ENCODE results near the gene TBX5.

DNA sequence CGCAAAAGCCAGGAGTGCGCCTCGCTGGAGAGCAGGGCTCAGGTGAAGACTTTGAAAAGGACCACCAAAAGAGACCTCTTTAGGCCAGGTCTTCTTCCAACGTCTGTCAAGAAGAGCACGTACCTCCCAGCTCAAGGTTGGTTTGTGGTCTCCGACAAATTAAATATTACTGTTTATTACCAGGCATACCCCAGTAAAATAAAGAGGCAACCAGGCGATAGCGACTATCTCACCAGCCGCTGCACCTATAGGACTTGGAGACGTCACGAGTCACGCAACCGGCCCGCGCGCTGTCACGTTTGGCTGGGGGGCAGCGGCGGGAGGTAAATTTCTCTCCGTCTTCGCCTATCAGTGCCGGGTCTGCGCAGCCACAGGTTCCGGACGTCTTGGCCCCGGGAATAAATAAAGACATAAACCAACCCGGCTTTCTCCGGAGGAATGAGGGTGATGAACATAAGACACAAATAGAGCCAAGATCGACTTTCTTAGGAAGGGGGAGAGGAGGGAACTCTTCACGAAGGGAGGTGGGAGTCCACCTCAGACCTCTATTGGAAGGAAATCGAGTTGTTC, 2.0 kb upstream of the TBX5 start:
- TF ChIP-seq, protein P1, sequence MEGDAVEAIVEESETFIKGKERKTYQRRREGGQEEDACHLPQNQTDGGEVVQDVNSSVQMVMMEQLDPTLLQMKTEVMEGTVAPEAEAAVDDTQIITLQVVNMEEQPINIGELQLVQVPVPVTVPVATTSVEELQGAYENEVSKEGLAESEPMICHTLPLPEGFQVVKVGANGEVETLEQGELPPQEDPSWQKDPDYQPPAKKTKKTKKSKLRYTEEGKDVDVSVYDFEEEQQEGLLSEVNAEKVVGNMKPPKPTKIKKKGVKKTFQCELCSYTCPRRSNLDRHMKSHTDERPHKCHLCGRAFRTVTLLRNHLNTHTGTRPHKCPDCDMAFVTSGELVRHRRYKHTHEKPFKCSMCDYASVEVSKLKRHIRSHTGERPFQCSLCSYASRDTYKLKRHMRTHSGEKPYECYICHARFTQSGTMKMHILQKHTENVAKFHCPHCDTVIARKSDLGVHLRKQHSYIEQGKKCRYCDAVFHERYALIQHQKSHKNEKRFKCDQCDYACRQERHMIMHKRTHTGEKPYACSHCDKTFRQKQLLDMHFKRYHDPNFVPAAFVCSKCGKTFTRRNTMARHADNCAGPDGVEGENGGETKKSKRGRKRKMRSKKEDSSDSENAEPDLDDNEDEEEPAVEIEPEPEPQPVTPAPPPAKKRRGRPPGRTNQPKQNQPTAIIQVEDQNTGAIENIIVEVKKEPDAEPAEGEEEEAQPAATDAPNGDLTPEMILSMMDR (IDR thresholded peaks at IDR 0.05) = no peak
- TF ChIP-seq POLR2A (IDR thresholded peaks at IDR 0.05) = no peak

Data from thyroid gland (tissue), 4 donors.